Pancreas (tissue), 10 donors: ENCODE data around the gene ST7. TPM values are rescaled to one million over a fixed set of nuclear protein-coding genes. Genes with fewer than 3 reads are reported as not detected.
"Not testable (repeated sequence)": the region's sequence is repeated elsewhere in the genome, so short reads cannot be mapped to it uniquely, and the experiment has no call there.

ENCODE experiments used
- ATAC-seq, 4 donors: fragments of 200-7000 bp; cut with Tn5 transposase; one replicate each; pipeline versions ENCODE4 v1.8.0 to v1.9.1; 2020; ENCODE audit warnings: mild to moderate bottlenecking in 4 of 4, moderate library complexity in 4 of 4
- DNase-seq, 6 donors: peaks; one replicate each; pipeline ENCODE4 v3.0.0-alpha.2; 2020
- FAIRE-seq: peaks from 2 replicates; lab custom pipeline; 2012; peaks lifted over from hg19 to GRCh38; lab: Jason Lieb, UNC
- H3K27ac ChIP-seq, 4 donors: fragments of 200-600 bp; sonication (generic); 1 replicate in 3 of 4; 2 replicates in 1 of 4; pipeline versions ENCODE4 v1.5.0 to v1.8.0; 2020
- H3K27me3 ChIP-seq, 4 donors: fragments of 200-600 bp; one replicate each; pipeline ENCODE4 v1.8.0; 2021
- H3K36me3 ChIP-seq, 3 donors: fragments of 200-600 bp; sonication (generic) in 1 of 3; one replicate each; pipeline versions ENCODE4 v1.5.0 to v1.8.0; 2020 to 2021
- H3K4me1 ChIP-seq, 3 donors: fragments of 200-600 bp; one replicate each; pipeline ENCODE4 v1.8.0; 2021
- H3K4me3 ChIP-seq, 4 donors: fragments of 200-600 bp; sonication (generic) in 2 of 4; one replicate each; pipeline versions ENCODE4 v1.5.0 to v1.8.0; 2020 to 2021
- H3K9me3 ChIP-seq, 4 donors: fragments of 200-600 bp; one replicate each; pipeline ENCODE4 v1.8.0; 2021
- WGBS, 2 donors: extraction: QIAGEN DNeasy Blood & Tissue Kit; methylation state at CpG; one replicate each; pipeline ENCODE4 v1.1.7; 2013; 5-methylcytosine and 5-hydroxymethylcytosine counted together
- intact Hi-C, 3 donors: fragments of 100-400 bp; cut with DNase I; formaldehyde crosslinking; loops; one replicate each; pipeline versions ENCODE4 v1.11.1 to v1.14.2; 2022
- polyA plus RNA-seq, 2 donors: library from polyadenylated mRNA; stranded (reverse); fragments of 200-250 nt; gene quantifications; one replicate each; pipeline ENCODE4 v1.2.3, GENCODE V29; 2013
- total RNA-seq, 6 donors: library from RNA; stranded (reverse); fragmentation: NEBNext Ultra II Directional in 4 of 6; extraction: Animal tissue kit (Norgen Biotek cat#: 25700) in 4 of 6; gene quantifications; one replicate each; pipeline versions ENCODE4 v1.2.1 to v1.2.4, GENCODE V29; 2021 to 2023
- TF ChIP-seq, protein P1 (sequence below), 4 donors: fragments of 200-600 bp; sonication (generic) in 3 of 4; IDR thresholded peaks; one replicate each; pipeline versions ENCODE4 v1.5.0 to v1.8.0; 2021; ENCODE audit warnings: antibody characterized with exemption in 4 of 4
- donor health status: healthy with polysubstance abuse.
- donor health status: DM: no; HTN: no; CAD: no; lungs with moderate emphysema.
- donor health status: DM: no; HTN: no; CAD: no.
- donor health status: control.
- donor health status: control.
- donor health status: Bipolar disorder and iron deficiency.
- donor health status: DM: yes; HTN: yes; CAD: no.
- donor health status: DM: no; HTN: no; CAD: no.
- donor health status: DM: no; HTN: no; CAD: no.
- donor health status: DM: yes; HTN: yes; CAD: no.

ST7 gene
- total and polyA plus RNA-seq, 8 donors = 8.2 to 20.2 (median 17.1) TPM

DNA sequence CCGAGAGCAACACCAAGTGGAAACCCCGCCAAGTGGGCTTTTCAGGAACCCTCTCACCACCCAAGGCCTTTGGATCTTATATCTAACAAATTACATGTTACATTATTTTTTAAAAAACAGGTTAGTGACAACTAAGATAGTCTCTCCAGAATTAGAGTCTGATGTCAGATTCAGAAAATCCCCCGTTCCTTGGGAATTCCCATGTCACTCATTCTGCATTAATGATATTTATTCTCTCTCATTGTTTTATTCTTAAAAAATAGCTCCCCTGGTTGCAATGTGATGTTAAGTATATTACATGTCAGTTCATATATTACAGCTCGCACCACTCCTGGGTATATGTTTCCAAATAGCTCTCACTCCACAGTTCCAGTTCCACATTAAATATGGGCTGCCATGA, 287.8 kb downstream of the ST7 start:
- H3K4me1 ChIP-seq = no peaks in the 10 kb centered on the region

DNA sequence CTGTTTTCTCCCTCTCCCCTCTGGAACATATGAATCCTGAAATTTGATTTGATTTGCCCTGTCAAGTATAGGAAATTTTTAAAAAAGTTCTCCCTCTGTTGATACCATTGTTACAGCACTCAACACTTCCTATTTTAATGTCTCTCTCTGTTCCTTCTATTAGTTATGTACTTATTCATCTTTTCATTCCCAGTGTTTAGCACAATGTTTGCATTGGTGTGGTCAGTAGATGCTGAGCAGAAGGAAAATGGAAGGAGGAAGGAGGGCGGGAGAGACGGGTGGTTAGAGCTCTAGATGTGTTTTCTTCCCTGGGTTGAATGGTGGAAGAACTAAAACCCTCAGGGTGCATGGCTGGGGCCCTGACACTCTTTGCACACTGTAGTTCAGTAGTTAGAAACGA, 290.1 kb downstream of the ST7 start:
- intact Hi-C loops = no loop called here
- 64% methylated on average over 3 of the region's 3 CpGs for WGBS, 2 donors
- DNase-seq (no peak), ATAC-seq (no peak), FAIRE-seq (no peak)
- no peaks in the 10 kb centered on the region for H3K36me3 ChIP-seq
- H3K27ac ChIP-seq = no peak overlapping the region
- no peaks in the 10 kb centered on the region for H3K9me3 ChIP-seq
- no peak overlapping the region for H3K4me3 ChIP-seq
- no peaks in the 10 kb centered on the region for H3K27me3 ChIP-seq
- no peaks in the 10 kb centered on the region for H3K4me1 ChIP-seq
- TF ChIP-seq, protein P1, sequence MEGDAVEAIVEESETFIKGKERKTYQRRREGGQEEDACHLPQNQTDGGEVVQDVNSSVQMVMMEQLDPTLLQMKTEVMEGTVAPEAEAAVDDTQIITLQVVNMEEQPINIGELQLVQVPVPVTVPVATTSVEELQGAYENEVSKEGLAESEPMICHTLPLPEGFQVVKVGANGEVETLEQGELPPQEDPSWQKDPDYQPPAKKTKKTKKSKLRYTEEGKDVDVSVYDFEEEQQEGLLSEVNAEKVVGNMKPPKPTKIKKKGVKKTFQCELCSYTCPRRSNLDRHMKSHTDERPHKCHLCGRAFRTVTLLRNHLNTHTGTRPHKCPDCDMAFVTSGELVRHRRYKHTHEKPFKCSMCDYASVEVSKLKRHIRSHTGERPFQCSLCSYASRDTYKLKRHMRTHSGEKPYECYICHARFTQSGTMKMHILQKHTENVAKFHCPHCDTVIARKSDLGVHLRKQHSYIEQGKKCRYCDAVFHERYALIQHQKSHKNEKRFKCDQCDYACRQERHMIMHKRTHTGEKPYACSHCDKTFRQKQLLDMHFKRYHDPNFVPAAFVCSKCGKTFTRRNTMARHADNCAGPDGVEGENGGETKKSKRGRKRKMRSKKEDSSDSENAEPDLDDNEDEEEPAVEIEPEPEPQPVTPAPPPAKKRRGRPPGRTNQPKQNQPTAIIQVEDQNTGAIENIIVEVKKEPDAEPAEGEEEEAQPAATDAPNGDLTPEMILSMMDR (IDR thresholded peaks at IDR 0.05) = no peak

More for the DNA sequence above, 287.8 kb downstream of the ST7 start:
- ATAC-seq (no peak), FAIRE-seq (no peak), DNase-seq (no peak)
- H3K36me3 ChIP-seq = no peaks in the 10 kb centered on the region
- H3K27me3 ChIP-seq = no peaks in the 10 kb centered on the region
- H3K27ac ChIP-seq = no peak overlapping the region
- intact Hi-C loops = no loop called here
- H3K4me3 ChIP-seq = no peak overlapping the region
- no peaks in the 10 kb centered on the region for H3K9me3 ChIP-seq
- 78 to 85% methylated on average over 4 of the region's 4 CpGs for WGBS, 2 donors
- TF ChIP-seq, protein P1 (IDR thresholded peaks at IDR 0.05) = no peak

- 57 to 76% methylated on average over 2 of the region's 2 CpGs for WGBS, 2 donors
- H3K4me3 ChIP-seq, H3K27me3 ChIP-seq, H3K27ac ChIP-seq, H3K4me1 ChIP-seq, ATAC-seq, H3K9me3 ChIP-seq, FAIRE-seq, H3K36me3 ChIP-seq, intact Hi-C loops, DNase-seq: not testable (repeated sequence)
These were observed 292.4 kb downstream of the ST7 start for GRCh38 chr7:117245703-117246102.

DNA sequence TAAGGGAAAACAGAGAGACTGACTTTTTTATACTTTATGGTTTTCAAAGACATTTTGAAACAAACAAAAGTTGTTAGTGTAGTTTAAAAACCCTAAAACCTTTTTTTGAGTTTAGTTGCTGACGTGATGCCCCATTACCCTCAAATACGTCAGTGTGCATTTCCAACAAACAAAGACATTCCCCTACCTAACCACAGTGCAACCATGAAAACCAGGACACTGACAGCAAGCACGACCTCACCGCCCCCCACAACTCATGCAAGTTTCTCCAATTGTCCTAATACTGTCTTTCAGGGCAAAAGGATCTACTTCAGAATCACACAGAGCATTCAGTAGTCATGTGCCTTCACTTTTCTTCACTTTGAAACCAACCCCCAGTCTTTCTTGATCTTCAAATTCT, 294.5 kb downstream of the ST7 start:
- TF ChIP-seq, protein P1 (IDR thresholded peaks at IDR 0.05) = no peak
- Histone ChIP-seq H3K4me3 (no peak overlapping the region), H3K9me3 (no peaks in the 10 kb centered on the region), H3K4me1 (no peaks in the 10 kb centered on the region), H3K27me3 (no peaks in the 10 kb centered on the region), H3K27ac (no peak overlapping the region), H3K36me3 (no peaks in the 10 kb centered on the region)
- FAIRE-seq = no peak
- DNase-seq = no peak
- 55 to 56% methylated on average over 4 of the region's 4 CpGs for WGBS, 2 donors
- intact Hi-C loops = no loop called here
- no peak for ATAC-seq

GRCh38 chr7:117248829-117249228, 295.5 kb downstream of the ST7 start:
- WGBS, 2 donors = 45 to 58% methylated on average over 5 of the region's 5 CpGs
- Histone ChIP-seq H3K9me3 (no peaks in the 10 kb centered on the region), H3K27ac (no peak overlapping the region), H3K4me1 (no peaks in the 10 kb centered on the region), H3K27me3 (no peaks in the 10 kb centered on the region), H3K36me3 (no peaks in the 10 kb centered on the region), H3K4me3 (no peak overlapping the region)
- DNase-seq = no peak
- ATAC-seq = no peak
- intact Hi-C loops = no loop called here
- TF ChIP-seq, protein P1 (IDR thresholded peaks at IDR 0.05) = no peak
- FAIRE-seq = no peak
